Stimulated activated effector memory CD8-positive, alpha-beta T cell treated with anti-CD3 and anti-CD28 coated beads, Interleukin-12 subunit alpha, Interleukin-12 subunit beta, amount 100 ng/mL, for 72 hours (primary cell): ENCODE measurements around the gene CORO2B.

Experiments
- ATAC-seq: fragments of 150-1000 bp; cut with Tn5 transposase; 2 replicates; pipeline ENCODE4 v1.10.0; 2021
- DNase-seq, 2 donors: peaks; one replicate each; pipeline ENCODE4 v3.0.0; 2021 to 2022; ENCODE audit warnings: low spot score in 2 of 2
- H3K27ac Mint-ChIP-seq: one replicate; pipeline ENCODE4 v1.8.0; 2022; ENCODE audit warnings: mild to moderate bottlenecking, mixed read lengths
- H3K36me3 Mint-ChIP-seq: one replicate; pipeline ENCODE4 v1.8.0; 2022; ENCODE audit warnings: mild to moderate bottlenecking, mixed read lengths
- H3K4me1 Mint-ChIP-seq: one replicate; pipeline ENCODE4 v1.8.0; 2022; ENCODE audit warnings: mixed read lengths
- H3K4me3 Mint-ChIP-seq: one replicate; pipeline ENCODE4 v1.8.0; 2022; ENCODE audit warnings: mild to moderate bottlenecking, mixed read lengths
- H3K9me3 Mint-ChIP-seq: one replicate; pipeline ENCODE4 v1.8.0; 2022; ENCODE audit warnings: mixed read lengths

The CORO2B gene

GRCh38 chr15:68775671-68776476, 197.1 kb downstream of the CORO2B start:
- Mint-ChIP-seq H3K4me3 (no peak overlapping the region), H3K36me3 (peaks cover 47% of the 10 kb centered on the region), H3K9me3 (no peaks in the 10 kb centered on the region), H3K27ac (no peak overlapping the region), H3K4me1 (no peaks in the 10 kb centered on the region)
- no peak for ATAC-seq
- DNase-seq: peak in 1 of 2 donors; percentile 43

GRCh38 chr15:68776477-68777270, 197.9 kb downstream of the CORO2B start:
- Mint-ChIP-seq H3K36me3 (peaks cover 54% of the 10 kb centered on the region), H3K4me3 (no peak overlapping the region), H3K27ac (peak overlapping the region; percentile 75), H3K4me1 (peaks cover 2% of the 10 kb centered on the region), H3K9me3 (no peaks in the 10 kb centered on the region)
- DNase-seq: peak in 1 of 2 donors; percentile 45
- peak; percentile 19 for ATAC-seq
